Measurements from ENCODE around the gene DHX35.

DNA sequence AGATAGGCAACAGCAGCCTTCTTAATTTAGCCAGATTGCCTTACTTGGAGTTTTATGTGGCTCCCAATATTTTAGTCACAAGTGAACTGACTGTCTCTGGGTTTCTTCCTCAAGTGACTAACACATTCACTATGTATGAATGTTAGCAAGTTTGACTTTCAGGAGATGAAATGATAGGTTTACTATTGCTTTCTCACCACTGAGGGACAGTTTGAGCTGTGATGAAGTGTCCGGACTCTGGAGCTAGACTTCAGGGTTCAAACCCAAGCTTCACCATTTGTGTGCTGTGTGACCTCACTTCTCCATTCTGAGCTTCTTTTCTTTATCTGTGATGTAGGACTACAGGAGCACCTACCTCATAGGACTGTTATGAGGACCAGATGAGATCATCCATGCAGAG lies 8.2 kb downstream of the DHX35 start:
- TF ChIP-seq CTCF (conservative IDR thresholded peaks at IDR 0.05 in 1 of 2, IDR thresholded peaks at IDR 0.05 in 1 of 2; ENCODE audit: extremely low read depth in 1 of 2, insufficient read depth in 1 of 2, low read depth in 1 of 2, low read length in 2 of 2) (no peak), EZH2 (IDR thresholded peaks at IDR 0.05; ENCODE audit: borderline replicate concordance, low read length) (no peak)
